Activated CD4-positive, alpha-beta T cell treated with anti-CD3 and anti-CD28 coated beads, Interleukin-2, amount 10 ng/mL, durations not matched to agents 24 days and 14 days (primary cell): ENCODE results near the gene OARD1. TPM values are rescaled to one million over a fixed set of nuclear protein-coding genes. Genes with fewer than 3 reads are reported as not detected.

Experiments used
- DNase-seq: peaks from one replicate; pipeline ENCODE4 v3.0.0; 2022
- H3K27ac Mint-ChIP-seq: one replicate; pipeline ENCODE4 v1.8.0; 2022; ENCODE audit warnings: mild to moderate bottlenecking, mixed read lengths
- H3K27me3 Mint-ChIP-seq: one replicate; pipeline ENCODE4 v1.8.0; 2022; ENCODE audit warnings: mixed read lengths
- H3K36me3 Mint-ChIP-seq: one replicate; pipeline ENCODE4 v1.8.0; 2022; ENCODE audit warnings: low read depth, mild to moderate bottlenecking, mixed read lengths
- H3K4me1 Mint-ChIP-seq: one replicate; pipeline ENCODE4 v1.8.0; 2021; ENCODE audit warnings: mixed read lengths
- H3K4me3 Mint-ChIP-seq: one replicate; pipeline ENCODE4 v1.8.0; 2022; ENCODE audit warnings: mild to moderate bottlenecking, moderate library complexity, mixed read lengths
- H3K9me3 Mint-ChIP-seq: one replicate; pipeline ENCODE4 v1.8.0; 2021; ENCODE audit warnings: mixed read lengths
- intact Hi-C: fragments of 100-400 bp; cut with micrococcal nuclease; formaldehyde crosslinking; loops from one replicate; pipeline ENCODE4 v1.15.1; 2023
- total RNA-seq: library from RNA; stranded (reverse); gene quantifications from 2 replicates; pipeline ENCODE4 v1.2.3, GENCODE V29; 2022

Gene OARD1
- total RNA-seq, 1 donor from 2014 or later = 31.7 TPM

DNA sequence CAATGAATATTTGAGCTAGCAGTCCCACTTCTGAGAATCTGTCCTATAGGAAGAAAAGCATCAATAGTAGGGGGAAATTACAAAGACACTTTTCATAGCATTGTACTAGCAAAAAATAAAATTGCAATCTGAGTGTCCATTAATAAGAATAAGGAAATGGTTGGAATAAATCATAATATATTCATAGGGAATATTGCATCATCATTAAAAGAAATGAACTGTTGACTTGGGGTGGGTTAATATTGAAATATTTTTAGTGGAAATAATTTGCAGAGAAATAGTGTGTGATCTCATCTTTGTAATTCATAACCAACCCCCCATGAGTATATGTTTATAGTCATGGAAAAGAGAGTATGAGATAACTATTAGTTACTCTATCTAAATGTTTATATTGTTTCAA, 13.0 kb upstream of the OARD1 start:
- peaks cover 72% of the 10 kb centered on the region for H3K36me3 Mint-ChIP-seq
- H3K4me1 Mint-ChIP-seq = peaks cover 23% of the 10 kb centered on the region
- no peaks in the 10 kb centered on the region for H3K9me3 Mint-ChIP-seq
- intact Hi-C loops = no loop called here
- no peak overlapping the region for H3K27ac Mint-ChIP-seq
- DNase-seq = no peak
- H3K4me3 Mint-ChIP-seq = no peak overlapping the region
- H3K27me3 Mint-ChIP-seq = no peaks in the 10 kb centered on the region

DNA sequence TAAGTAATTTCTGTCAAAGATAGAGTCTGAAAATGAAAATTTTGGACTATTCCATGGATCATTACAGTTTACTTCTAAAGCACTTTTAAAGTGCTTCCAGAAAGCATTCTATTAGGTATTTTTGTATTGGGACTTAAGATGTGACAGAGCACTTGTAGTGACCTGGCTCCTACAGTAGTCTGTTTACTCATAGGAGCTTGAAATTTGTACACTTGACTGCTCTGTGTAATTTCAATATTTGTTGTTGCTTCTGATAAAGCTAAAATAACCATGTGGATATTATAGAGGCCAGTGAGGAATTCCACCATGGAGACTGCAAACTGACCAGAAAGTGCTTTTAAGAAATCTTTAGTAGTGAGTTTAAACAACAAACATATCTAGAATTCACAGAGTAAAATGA, 10.9 kb upstream of the OARD1 start:
- no peak overlapping the region for H3K27ac Mint-ChIP-seq
- no peak overlapping the region for H3K4me3 Mint-ChIP-seq
- DNase-seq = no peak
- peaks cover 71% of the 10 kb centered on the region for H3K36me3 Mint-ChIP-seq
- no peaks in the 10 kb centered on the region for H3K9me3 Mint-ChIP-seq
- intact Hi-C loops = no loop called here
- H3K4me1 Mint-ChIP-seq = peaks cover 32% of the 10 kb centered on the region
- H3K27me3 Mint-ChIP-seq = no peaks in the 10 kb centered on the region

DNA sequence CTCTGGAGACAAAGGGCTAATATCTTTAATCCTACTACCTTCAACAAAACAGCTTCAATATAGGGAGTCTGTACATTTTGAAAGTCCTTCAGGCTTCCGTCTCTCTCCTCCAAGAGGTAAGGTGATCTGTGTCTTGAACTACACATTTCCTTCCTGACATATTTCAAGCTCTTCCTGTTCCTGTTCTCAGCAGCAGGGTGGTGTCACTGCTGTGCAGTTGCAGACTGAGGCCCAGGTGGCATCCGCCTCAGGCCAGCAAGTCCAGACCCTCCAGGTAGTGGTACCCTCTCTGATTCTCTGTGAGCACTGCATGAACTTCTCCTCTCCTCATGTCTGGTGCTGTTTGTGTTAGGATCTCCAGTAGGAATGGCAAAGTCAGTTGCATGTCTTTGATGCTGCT, 8.5 kb upstream of the OARD1 start:
- intact Hi-C loops = no loop called here
- Mint-ChIP-seq H3K9me3 (no peaks in the 10 kb centered on the region), H3K36me3 (peaks cover 65% of the 10 kb centered on the region), H3K4me1 (peaks cover 43% of the 10 kb centered on the region), H3K27me3 (no peaks in the 10 kb centered on the region), H3K4me3 (peak overlapping the region; percentile 78), H3K27ac (peak overlapping the region; percentile 77)
- DNase-seq = peak; percentile 77

DNA sequence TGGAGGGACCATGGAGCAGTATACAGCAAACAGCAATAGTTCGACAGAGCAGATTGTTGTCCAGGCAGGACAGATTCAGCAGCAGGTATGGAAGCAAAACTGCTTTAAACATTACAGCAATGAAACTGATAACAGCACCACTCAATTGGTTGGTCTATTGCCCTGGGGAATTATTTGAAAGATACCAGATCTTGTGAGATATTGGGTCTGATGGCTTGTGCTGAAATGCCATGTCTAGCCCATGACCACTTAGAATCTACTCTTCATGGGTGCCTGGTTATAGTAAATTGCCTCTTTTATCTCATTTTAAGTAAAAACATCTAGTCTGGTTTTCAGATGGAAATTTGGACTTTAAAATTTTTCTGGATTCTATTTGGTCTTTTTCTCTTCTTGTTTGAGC, 6.9 kb upstream of the OARD1 start:
- Mint-ChIP-seq H3K27me3 (no peaks in the 10 kb centered on the region), H3K4me3 (no peak overlapping the region), H3K9me3 (no peaks in the 10 kb centered on the region), H3K36me3 (peaks cover 69% of the 10 kb centered on the region), H3K27ac (peak overlapping the region; percentile 17), H3K4me1 (peaks cover 59% of the 10 kb centered on the region)
- no peak for DNase-seq
- intact Hi-C loops = loop anchor here (10.0 kb wide), 3 partner anchors 656 to 1964 kb away; partner anchors contain the start of genes KCNK5, SAYSD1 and TFEB

DNA sequence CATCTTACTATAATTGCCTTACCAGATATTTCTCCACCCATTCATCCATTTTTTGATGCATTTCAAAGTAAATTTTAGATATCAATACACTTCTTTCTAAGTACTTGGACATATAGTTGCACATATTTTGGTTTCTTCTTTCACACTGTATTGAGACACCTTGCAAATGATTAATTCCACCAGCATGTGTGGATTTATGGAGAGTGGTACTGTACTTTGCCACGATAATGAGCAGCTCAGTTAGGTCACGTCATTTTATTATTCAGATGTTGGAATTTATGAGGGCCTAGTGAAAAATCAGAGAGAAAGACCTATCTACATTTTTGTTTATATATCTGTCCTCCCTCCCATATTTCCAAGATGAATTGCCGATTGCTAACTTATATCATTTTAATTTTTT, 5.9 kb upstream of the OARD1 start:
- Mint-ChIP-seq H3K27me3 (no peaks in the 10 kb centered on the region), H3K27ac (no peak overlapping the region), H3K9me3 (no peaks in the 10 kb centered on the region), H3K4me3 (no peak overlapping the region), H3K4me1 (peaks cover 54% of the 10 kb centered on the region), H3K36me3 (peaks cover 65% of the 10 kb centered on the region)
- DNase-seq = no peak
- intact Hi-C loops = loop anchor here (10.0 kb wide), 3 partner anchors 657 to 1963 kb away; partner anchors contain the start of genes KCNK5, SAYSD1 and TFEB

DNA sequence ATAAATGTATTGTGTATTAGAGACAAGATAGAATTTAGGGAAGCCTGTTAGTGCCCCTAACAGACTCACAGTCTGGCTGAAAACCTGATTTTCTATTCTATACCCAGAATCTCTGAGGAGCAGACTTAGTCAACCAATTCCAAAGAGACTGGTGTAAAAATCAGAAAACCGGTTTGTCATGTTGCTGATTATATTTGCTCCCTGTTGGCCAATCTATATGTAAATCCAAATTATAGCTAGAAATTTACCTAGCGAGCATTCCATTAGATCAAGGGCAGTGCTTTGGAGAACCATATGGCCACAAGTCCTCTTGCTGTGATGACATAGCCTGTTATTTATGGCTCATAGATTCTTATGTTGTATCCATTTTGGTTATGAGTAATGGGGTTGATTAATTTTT, 5.4 kb upstream of the OARD1 start:
- intact Hi-C loops = loop anchor here (10.0 kb wide), 3 partner anchors 657 to 1963 kb away; partner anchors contain the start of genes KCNK5, SAYSD1 and TFEB
- Mint-ChIP-seq H3K9me3 (no peaks in the 10 kb centered on the region), H3K4me3 (no peak overlapping the region), H3K27me3 (peaks cover 3% of the 10 kb centered on the region), H3K4me1 (peaks cover 56% of the 10 kb centered on the region), H3K36me3 (peaks cover 59% of the 10 kb centered on the region), H3K27ac (no peak overlapping the region)
- DNase-seq = no peak

DNA sequence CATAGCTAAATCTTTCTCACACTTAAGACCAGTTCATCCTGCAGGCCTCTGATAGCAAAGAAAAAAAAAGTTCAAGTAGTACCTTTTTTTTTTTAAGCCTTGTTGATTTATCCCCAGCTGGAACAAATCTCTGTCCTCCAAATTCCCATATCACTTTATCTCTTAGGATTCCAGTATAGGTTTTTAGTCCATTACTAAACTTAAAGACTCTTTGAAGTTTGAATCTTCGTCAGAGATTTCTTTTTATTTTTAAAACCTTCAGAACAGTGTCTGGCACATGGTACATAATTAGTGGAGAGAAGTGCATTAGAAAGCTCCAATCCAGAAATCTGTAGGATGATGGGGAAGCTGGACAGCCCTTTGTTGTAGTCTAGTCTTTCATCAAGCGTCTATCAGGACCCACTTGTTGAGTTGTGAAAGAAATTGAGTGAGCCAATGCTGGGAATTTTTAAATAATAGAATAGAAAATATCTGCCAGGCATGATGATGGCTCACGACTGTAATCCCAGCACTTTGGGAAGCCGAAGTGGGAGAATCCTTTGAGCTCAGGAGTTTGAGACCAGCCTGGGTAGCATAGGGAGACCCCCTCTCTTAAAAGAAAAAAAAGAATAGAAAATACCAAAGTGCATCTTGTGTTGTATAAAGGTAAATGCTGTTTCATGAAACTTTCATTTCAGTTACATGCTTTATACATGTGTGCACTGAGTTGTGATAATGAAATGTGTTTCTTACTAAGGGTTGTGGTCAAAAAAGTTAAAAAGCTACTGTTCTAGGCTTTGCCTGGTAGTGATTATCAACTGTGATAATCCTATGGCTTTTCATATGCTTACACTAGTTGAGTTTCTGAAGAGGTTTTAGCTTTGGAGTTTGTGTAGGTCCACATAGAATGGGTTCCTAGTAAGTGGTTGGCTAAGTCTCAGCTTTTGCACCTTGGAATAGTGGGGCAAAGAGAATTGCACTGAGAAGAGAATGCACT, 3.8 kb upstream of the OARD1 start:
- DNase-seq = no peak
- Mint-ChIP-seq H3K9me3 (no peaks in the 10 kb centered on the region), H3K27ac (peak overlapping the region; percentile 54), H3K36me3 (peaks cover 51% of the 10 kb centered on the region), H3K27me3 (peaks cover 4% of the 10 kb centered on the region), H3K4me1 (peaks cover 57% of the 10 kb centered on the region), H3K4me3 (peak overlapping the region; percentile 97)
- intact Hi-C loops = loop anchor here (10.0 kb wide), 3 partner anchors 659 to 1961 kb away; partner anchors contain the start of genes KCNK5, SAYSD1 and TFEB

DNA sequence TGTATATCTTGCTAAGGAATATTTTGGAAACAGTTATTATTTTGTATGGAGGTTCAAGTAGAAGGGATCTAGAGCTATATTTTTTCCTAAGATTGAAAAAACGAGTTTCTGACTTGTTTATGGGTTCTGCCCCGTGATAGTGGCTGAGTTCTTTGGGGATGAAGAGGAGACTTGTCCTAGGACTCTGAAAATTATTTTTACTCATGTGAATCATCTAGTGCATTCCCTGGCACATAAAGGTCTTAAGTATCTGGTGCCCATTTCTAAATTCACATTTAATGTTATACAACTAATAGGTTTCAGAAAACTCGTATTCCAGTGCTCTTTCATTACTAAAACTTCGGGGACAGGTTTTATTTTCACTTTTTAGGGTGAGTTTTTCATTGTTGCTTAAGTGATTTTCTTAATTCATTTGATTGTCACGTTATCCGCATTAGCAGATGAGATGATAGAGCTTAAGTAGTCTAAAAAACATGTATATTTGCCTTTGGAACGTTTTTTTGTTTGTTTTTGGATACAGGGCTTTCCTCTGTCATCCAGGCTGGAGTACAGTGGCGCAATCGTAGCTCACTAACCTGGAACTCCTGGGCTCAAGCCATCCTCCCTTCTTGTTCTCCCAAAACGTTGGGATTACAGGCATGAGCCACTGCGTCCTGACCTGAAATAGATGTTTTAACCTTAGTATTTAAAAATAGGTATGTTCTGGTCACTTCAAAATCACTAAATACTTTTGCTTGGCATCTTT, 2.7 kb upstream of the OARD1 start:
- intact Hi-C loops = loop anchor here (5.0 to 10.0 kb wide), 5 partner anchors 107 to 1960 kb away; partner anchors contain the start of genes KCNK5, SAYSD1, TFEB and TOMM6
- Mint-ChIP-seq H3K27ac (peak overlapping the region; percentile 98), H3K36me3 (peaks cover 44% of the 10 kb centered on the region), H3K4me3 (peak overlapping the region; percentile 97), H3K27me3 (peaks cover 4% of the 10 kb centered on the region), H3K9me3 (no peaks in the 10 kb centered on the region), H3K4me1 (peaks cover 54% of the 10 kb centered on the region)
- DNase-seq = no peak

DNA sequence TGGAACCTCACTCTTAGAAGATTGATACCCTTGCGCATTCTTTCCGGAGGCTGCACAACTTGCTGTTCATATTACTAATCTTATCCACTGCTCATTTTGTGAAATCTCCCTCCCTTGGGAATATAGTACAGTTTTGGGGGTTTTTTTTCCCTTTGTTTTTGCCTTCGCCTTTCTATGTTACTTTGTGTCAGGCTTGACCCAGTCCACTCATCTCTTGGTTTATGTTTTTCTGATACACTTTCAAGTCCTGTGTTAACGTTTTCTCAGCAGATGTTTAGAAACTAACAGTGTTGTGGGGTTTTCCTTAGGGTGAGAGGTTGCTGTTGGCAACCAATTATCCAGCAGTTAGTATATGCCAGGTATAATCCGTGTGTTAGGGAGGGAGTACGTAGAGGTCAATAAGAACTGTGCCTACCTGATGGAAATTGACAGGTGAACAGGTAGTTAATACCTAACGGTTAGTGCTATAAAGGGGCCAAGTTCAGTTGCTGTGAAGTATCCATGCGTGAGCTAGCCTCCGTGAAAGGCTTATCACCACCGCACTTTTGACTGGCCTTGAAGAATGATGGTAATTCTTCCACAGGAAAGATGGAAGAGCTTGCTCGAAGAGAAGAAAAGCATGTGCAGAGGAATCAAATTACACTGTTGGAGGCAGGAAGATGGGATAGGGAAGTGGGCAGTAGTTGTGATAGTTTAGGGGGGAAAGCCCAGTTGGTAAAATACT, 2.0 kb upstream of the OARD1 start:
- Mint-ChIP-seq H3K9me3 (no peaks in the 10 kb centered on the region), H3K27me3 (peaks cover 4% of the 10 kb centered on the region), H3K36me3 (peaks cover 45% of the 10 kb centered on the region), H3K4me3 (peak overlapping the region; percentile 97), H3K27ac (peak overlapping the region; percentile 98), H3K4me1 (peaks cover 59% of the 10 kb centered on the region)
- intact Hi-C loops = loop anchor here (2.0 to 10.0 kb wide), 7 partner anchors 108 to 1959 kb away; partner anchors contain the start of genes BYSL, KCNK5, MED20 and SAYSD1
- peak; percentile 71 for DNase-seq

DNA sequence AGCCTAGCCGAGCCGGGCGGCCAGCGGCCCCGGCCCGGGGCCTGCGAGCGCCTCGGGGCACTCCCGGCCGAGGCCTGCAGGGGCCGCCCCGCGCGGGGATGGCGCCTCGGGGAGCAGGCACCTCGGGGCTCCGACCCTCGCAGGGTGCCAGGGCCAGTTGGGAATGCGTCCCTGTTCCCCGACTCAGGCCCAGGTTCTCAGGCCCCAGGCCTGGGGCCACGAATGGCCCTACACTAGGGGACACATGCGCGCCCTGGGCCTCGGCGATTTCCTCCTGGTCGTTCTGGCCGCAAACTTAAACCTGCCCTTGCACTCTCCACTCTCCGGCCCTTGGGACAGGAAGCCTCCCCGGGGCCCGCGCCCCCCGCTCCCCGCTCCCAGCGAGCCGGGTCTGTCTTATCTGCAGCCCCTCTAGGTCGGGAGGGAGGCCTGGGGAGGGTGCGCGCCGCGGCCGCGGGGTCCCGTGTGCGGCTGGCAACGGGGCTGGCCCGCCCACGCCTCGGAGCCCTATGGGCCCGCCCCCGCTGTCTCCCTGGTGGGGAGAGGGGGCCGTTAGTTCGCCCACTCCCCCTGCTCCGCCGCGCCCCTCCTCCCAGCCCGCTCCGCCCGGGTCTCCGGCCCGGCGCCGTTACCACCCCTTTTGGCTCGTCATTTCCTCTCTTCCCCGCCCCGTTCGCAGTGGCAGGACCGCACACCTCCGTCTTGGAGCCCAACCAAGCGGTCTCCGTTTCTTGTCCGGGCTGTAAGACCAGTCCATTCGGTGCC, 1.2 kb upstream of the OARD1 start:
- H3K27ac Mint-ChIP-seq = peak overlapping the region; percentile 98
- intact Hi-C loops = loop anchor here (2.0 to 10.0 kb wide), 7 partner anchors 109 to 1959 kb away; partner anchors contain the start of genes BYSL, KCNK5, MED20 and SAYSD1
- peak overlapping the region; percentile 97 for H3K4me3 Mint-ChIP-seq
- H3K27me3 Mint-ChIP-seq = peaks cover 4% of the 10 kb centered on the region
- peaks cover 59% of the 10 kb centered on the region for H3K4me1 Mint-ChIP-seq
- peaks cover 44% of the 10 kb centered on the region for H3K36me3 Mint-ChIP-seq
- peak; percentile 96 for DNase-seq
- H3K9me3 Mint-ChIP-seq = no peaks in the 10 kb centered on the region

DNA sequence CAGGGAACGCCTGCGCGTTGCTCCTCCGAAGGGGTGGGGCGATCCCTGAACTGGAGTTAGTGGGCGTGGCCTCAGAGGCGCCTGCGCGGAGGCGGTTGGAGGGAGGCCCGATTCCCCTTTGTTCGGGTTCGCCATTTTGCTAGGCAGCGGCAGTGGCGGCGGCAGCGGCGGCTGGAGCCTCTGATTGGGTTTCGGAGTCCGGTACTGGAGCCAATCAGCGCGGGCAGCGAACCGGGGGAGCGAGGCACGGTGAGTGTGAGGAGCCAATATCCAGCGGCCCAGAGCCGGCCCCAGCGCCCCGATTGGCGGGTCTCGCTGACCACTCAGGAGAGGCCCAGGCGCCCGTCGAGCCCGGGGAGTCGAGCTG, 663 bp upstream of the OARD1 start, which contains the start of gene NFYA:
TSS of gene NFYA (plus strand) at position 139 of the 367 bp plus-strand sequence. CDS start 6,116 bp downstream, outside the sequence.
- no peak for DNase-seq
- no peaks in the 10 kb centered on the region for H3K9me3 Mint-ChIP-seq
- H3K36me3 Mint-ChIP-seq = peaks cover 47% of the 10 kb centered on the region
- H3K27ac Mint-ChIP-seq = peak within 1 kb of the TSS; percentile 100
- intact Hi-C loops = loop anchor here (1.0 to 10.0 kb wide), 9 partner anchors 46 to 1958 kb away; partner anchors contain the start of genes BYSL, KCNK5, MED20 and SAYSD1
- H3K4me3 Mint-ChIP-seq = peak within 1 kb of the TSS; percentile 97
- peaks cover 4% of the 10 kb centered on the region for H3K27me3 Mint-ChIP-seq
- peaks cover 60% of the 10 kb centered on the region for H3K4me1 Mint-ChIP-seq

DNA sequence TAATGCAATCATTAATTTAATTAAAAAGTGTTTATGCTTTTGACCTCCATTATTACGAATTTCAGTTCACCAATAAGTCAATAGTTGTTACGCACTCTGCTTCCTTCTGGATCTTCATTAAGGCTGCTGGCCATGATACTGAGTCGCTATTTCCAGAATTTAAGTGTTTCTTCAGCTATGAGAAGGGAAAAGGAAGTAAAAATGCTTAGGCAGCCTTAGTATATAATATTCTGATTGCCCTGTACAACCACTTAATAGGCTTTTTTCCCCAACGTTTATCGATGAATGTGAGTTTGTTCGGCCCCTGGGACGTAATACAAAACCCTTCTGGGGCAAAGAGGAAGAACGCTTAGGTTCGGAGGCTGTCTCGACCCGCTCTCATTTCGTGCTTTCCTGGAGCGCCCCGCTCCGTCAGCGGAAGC, 644 bp downstream of the OARD1 start:
- no peak for DNase-seq
- intact Hi-C loops = loop anchor here (5.0 to 10.0 kb wide), 5 partner anchors 111 to 1957 kb away; partner anchors contain the start of genes KCNK5, SAYSD1, TFEB and TOMM6
- Mint-ChIP-seq H3K4me3 (peak overlapping the region; percentile 97), H3K4me1 (peaks cover 67% of the 10 kb centered on the region), H3K27ac (peak overlapping the region; percentile 100), H3K36me3 (peaks cover 58% of the 10 kb centered on the region), H3K9me3 (no peaks in the 10 kb centered on the region), H3K27me3 (peaks cover 4% of the 10 kb centered on the region)
